HepG2 (cell line): Measurements from ENCODE around the gene STEAP1. TPM values are rescaled to one million over a fixed set of nuclear protein-coding genes. Genes with fewer than 3 reads are reported as not detected.
"Not testable (repeated sequence)": the region's sequence is repeated elsewhere in the genome, so short reads cannot be mapped to it uniquely, and the experiment has no call there.

ENCODE experiments used
- HDAC1 ChIP-seq: sonication (generic); formaldehyde crosslinking; IDR thresholded peaks from 2 replicates; pipeline ENCODE4 v1.5.1; 2020; ENCODE audit warnings: mild to moderate bottlenecking, missing genetic modification reagents
- HNRNPLL ChIP-seq: fragments of 200-400 bp; formaldehyde crosslinking; IDR thresholded peaks from 2 replicates; pipeline ENCODE4 v1.6.1; 2017; ENCODE audit warnings: mild to moderate bottlenecking, low read depth, low read length; ENCODE audit not compliant: poor library complexity, severe bottlenecking
- NFKB2 ChIP-seq: sonication (generic); formaldehyde crosslinking; IDR thresholded peaks from 2 replicates; pipeline ENCODE4 v1.4.0; 2020; ENCODE audit warnings: missing genetic modification reagents, borderline replicate concordance
- POGZ ChIP-seq: sonication (generic); formaldehyde crosslinking; IDR thresholded peaks from 2 replicates; pipeline ENCODE4 v1.4.0; 2020; ENCODE audit warnings: mild to moderate bottlenecking, missing genetic modification reagents
- REL ChIP-seq: sonication (generic); formaldehyde crosslinking; conservative IDR thresholded peaks from 2 replicates; pipeline ENCODE4 v1.8.0; 2022; ENCODE audit warnings: mild to moderate bottlenecking, missing genetic modification reagents, moderate library complexity
- RXRA ChIP-seq: sonication (generic); formaldehyde crosslinking; IDR thresholded peaks from 2 replicates; pipeline ENCODE4 v1.5.1; 2020; ENCODE audit warnings: missing genetic modification reagents
- SALL1 ChIP-seq: sonication (generic); formaldehyde crosslinking; IDR thresholded peaks from 2 replicates; pipeline ENCODE4 v1.8.0; 2022; ENCODE audit warnings: mild to moderate bottlenecking, missing genetic modification reagents
- SALL2 ChIP-seq: sonication (generic); formaldehyde crosslinking; IDR thresholded peaks from 2 replicates; pipeline ENCODE4 v1.8.1; 2023; ENCODE audit warnings: mild to moderate bottlenecking, missing genetic modification reagents, inconsistent platforms
- SOX6 ChIP-seq, 2 experiments: fragments of 450-650 bp in 1 of 2; sonication (generic) in 1 of 2; formaldehyde crosslinking in 1 of 2; IDR thresholded peaks; 2 replicates each; pipeline versions ENCODE4 v1.4.0 to v1.6.1; 2017 to 2020; ENCODE audit warnings: antibody characterized with exemption in 1 of 2, mild to moderate bottlenecking in 1 of 2, missing genetic modification reagents in 1 of 2
- ZFP90 ChIP-seq: sonication (generic); formaldehyde crosslinking; IDR thresholded peaks from 2 replicates; pipeline ENCODE4 v1.8.0; 2022; ENCODE audit warnings: missing genetic modification reagents, mild to moderate bottlenecking, inconsistent platforms, borderline replicate concordance
- ZKSCAN8 ChIP-seq: IDR thresholded peaks from 2 replicates; pipeline ENCODE4 v1.6.1; 2016; ENCODE audit warnings: borderline replicate concordance, missing genetic modification reagents, missing compliant biosample characterization
- ZNF205 ChIP-seq: IDR thresholded peaks from 2 replicates; pipeline ENCODE4 v1.6.1; 2018; ENCODE audit warnings: missing biosample characterization, missing genetic modification reagents
- ZNF558 ChIP-seq: sonication (generic); formaldehyde crosslinking; IDR thresholded peaks from 2 replicates; pipeline ENCODE4 v1.9.0; 2022; ENCODE audit warnings: mild to moderate bottlenecking, missing genetic modification reagents, borderline replicate concordance
- ZNF772 ChIP-seq: sonication (generic); formaldehyde crosslinking; IDR thresholded peaks from 2 replicates; pipeline ENCODE4 v1.5.0; 2020; ENCODE audit warnings: mild to moderate bottlenecking, missing genetic modification reagents
- ZSCAN5A ChIP-seq: sonication (generic); formaldehyde crosslinking; IDR thresholded peaks from 2 replicates; pipeline ENCODE4 v1.8.0; 2022; ENCODE audit warnings: mild to moderate bottlenecking, missing genetic modification reagents, borderline replicate concordance
- polyA plus RNA-seq, 8 experiments: library from polyadenylated mRNA; depleted of rRNA in 3 of 8; stranded (reverse) in 7 of 8; unstranded in 1 of 8; fragments of >200 nt; fragmentation: Illumina TruSeq in 4 of 8; extraction: Trizol in 4 of 8; gene quantifications; 2 replicates each; pipeline versions ENCODE4 v1.2.1 to v1.2.3, GENCODE V29; 2011 to 2016; ENCODE audit warnings: low read depth in 4 of 8, missing spikeins in 1 of 8, mixed read lengths in 1 of 8; ENCODE audit not compliant: insufficient read depth in 1 of 8
- total RNA-seq, 5 experiments: library from RNA; depleted of rRNA; stranded (reverse); fragments of >200 nt; fragmentation: Illumina TruSeq; extraction: Trizol; gene quantifications; 2 replicates each; pipeline ENCODE4 v1.2.3, GENCODE V29; 2016; ENCODE audit warnings: low read depth in 1 of 5
- TF ChIP-seq, protein P1 (sequence below): sonication (generic); formaldehyde crosslinking; IDR thresholded peaks from 2 replicates; pipeline ENCODE4 v1.4.0; 2020; ENCODE audit warnings: missing genetic modification reagents
- TF ChIP-seq, protein P2 (sequence below): sonication (generic); formaldehyde crosslinking; IDR thresholded peaks from 2 replicates; pipeline ENCODE4 v1.5.0; 2020; ENCODE audit warnings: missing genetic modification reagents
- TF ChIP-seq, protein P3 (sequence below): sonication (generic); formaldehyde crosslinking; IDR thresholded peaks from 2 replicates; pipeline ENCODE4 v1.4.0; 2020; ENCODE audit warnings: mild to moderate bottlenecking, missing genetic modification reagents, borderline replicate concordance

Gene STEAP1
- total and polyA plus RNA-seq, 2 of the 13 experiments (the other 11 are each of a cell fraction or from before 2014, with no cell fraction given) = 23.2 to 24.2 TPM

DNA sequence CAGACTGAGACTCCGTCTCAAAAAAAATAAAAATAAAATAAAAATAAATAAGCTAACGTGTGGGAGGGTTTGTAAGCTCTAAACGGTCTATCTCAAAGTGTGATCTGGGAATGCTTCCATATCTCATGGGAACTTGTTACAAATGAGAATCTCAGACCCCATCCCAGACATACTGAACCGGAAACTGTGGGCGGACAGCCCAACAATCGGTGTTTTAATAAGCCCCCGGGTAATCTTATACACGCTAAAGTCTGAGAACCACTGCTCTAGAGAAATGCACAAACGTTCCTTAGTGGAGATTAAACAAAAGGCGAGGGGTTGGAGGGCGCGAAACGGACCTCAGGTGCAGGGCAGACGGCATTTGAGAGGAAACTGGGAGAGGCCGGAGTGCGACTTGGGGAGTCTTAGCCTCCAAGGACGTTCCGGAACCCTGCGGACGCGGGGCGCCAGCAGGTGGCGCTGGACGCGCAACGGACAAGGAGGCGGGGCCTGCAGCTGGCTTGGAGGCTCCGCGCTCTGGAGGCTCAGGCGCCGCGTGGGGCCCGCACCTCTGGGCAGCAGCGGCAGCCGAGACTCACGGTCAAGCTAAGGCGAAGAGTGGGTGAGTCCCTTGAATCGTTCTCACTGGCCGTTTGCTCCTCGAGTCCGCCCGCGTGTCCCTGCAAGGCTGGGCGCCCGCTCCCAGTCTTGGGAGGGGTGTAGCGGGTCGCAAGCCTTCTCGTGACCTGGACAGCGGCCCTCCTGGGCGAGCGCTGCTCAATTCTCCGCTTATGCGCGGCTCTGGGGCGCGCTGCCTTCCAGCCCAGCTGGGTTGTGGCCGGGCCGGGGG, at the start of gene STEAP1 (continued):
- TF ChIP-seq HNRNPLL (peak; percentile 57), NFKB2 (CRISPR knock-in tag) (peak; percentile 95), REL (CRISPR knock-in tag) (peak; percentile 67; the same call in 1 of the 2 replicates), SOX6 (CRISPR knock-in tag; IDR thresholded peaks at IDR 0.05) (peak; percentile 80), ZSCAN5A (peak; percentile 88; the same call in 1 of the 2 replicates), RXRA (CRISPR knock-in tag) (peak; percentile 66; the same call in 1 of the 2 replicates), HDAC1 (CRISPR knock-in tag) (peak; percentile 78), ZNF205 (CRISPR knock-in tag) (peak; percentile 80), ZKSCAN8 (CRISPR knock-in tag) (peak; percentile 65; the same call in 1 of the 2 replicates), ZFP90 (CRISPR knock-in tag) (peak; percentile 84), POGZ (peak; percentile 97), ZNF558 (0 out of 2 replicates have a peak, but pooled peaks have one; percentile 69), SALL1 (peak; percentile 96), ZNF772 (peak; percentile 85), SALL2 (CRISPR knock-in tag) (peak; percentile 97)
- TF ChIP-seq, protein P1, sequence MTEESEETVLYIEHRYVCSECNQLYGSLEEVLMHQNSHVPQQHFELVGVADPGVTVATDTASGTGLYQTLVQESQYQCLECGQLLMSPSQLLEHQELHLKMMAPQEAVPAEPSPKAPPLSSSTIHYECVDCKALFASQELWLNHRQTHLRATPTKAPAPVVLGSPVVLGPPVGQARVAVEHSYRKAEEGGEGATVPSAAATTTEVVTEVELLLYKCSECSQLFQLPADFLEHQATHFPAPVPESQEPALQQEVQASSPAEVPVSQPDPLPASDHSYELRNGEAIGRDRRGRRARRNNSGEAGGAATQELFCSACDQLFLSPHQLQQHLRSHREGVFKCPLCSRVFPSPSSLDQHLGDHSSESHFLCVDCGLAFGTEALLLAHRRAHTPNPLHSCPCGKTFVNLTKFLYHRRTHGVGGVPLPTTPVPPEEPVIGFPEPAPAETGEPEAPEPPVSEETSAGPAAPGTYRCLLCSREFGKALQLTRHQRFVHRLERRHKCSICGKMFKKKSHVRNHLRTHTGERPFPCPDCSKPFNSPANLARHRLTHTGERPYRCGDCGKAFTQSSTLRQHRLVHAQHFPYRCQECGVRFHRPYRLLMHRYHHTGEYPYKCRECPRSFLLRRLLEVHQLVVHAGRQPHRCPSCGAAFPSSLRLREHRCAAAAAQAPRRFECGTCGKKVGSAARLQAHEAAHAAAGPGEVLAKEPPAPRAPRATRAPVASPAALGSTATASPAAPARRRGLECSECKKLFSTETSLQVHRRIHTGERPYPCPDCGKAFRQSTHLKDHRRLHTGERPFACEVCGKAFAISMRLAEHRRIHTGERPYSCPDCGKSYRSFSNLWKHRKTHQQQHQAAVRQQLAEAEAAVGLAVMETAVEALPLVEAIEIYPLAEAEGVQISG (CRISPR knock-in tag) = peak; percentile 84
- TF ChIP-seq SOX6 (IDR thresholded peaks at IDR 0.05) = not testable (repeated sequence)
- TF ChIP-seq, protein P2, sequence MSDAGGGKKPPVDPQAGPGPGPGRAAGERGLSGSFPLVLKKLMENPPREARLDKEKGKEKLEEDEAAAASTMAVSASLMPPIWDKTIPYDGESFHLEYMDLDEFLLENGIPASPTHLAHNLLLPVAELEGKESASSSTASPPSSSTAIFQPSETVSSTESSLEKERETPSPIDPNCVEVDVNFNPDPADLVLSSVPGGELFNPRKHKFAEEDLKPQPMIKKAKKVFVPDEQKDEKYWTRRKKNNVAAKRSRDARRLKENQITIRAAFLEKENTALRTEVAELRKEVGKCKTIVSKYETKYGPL (CRISPR knock-in tag) = 0 out of 2 replicates have a peak, but pooled peaks have one; percentile 73
- TF ChIP-seq, protein P3, sequence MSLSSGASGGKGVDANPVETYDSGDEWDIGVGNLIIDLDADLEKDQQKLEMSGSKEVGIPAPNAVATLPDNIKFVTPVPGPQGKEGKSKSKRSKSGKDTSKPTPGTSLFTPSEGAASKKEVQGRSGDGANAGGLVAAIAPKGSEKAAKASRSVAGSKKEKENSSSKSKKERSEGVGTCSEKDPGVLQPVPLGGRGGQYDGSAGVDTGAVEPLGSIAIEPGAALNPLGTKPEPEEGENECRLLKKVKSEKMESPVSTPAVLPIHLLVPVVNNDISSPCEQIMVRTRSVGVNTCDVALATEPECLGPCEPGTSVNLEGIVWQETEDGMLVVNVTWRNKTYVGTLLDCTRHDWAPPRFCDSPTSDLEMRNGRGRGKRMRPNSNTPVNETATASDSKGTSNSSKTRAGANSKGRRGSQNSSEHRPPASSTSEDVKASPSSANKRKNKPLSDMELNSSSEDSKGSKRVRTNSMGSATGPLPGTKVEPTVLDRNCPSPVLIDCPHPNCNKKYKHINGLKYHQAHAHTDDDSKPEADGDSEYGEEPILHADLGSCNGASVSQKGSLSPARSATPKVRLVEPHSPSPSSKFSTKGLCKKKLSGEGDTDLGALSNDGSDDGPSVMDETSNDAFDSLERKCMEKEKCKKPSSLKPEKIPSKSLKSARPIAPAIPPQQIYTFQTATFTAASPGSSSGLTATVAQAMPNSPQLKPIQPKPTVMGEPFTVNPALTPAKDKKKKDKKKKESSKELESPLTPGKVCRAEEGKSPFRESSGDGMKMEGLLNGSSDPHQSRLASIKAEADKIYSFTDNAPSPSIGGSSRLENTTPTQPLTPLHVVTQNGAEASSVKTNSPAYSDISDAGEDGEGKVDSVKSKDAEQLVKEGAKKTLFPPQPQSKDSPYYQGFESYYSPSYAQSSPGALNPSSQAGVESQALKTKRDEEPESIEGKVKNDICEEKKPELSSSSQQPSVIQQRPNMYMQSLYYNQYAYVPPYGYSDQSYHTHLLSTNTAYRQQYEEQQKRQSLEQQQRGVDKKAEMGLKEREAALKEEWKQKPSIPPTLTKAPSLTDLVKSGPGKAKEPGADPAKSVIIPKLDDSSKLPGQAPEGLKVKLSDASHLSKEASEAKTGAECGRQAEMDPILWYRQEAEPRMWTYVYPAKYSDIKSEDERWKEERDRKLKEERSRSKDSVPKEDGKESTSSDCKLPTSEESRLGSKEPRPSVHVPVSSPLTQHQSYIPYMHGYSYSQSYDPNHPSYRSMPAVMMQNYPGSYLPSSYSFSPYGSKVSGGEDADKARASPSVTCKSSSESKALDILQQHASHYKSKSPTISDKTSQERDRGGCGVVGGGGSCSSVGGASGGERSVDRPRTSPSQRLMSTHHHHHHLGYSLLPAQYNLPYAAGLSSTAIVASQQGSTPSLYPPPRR = peak; percentile 51; the same call in 1 of the 2 replicates
